RWPE2 (cell line): ENCODE results near the gene SH3GL2.

Source experiments
- ATAC-seq: fragments of 200-7000 bp; cut with Tn5 transposase; 3 replicates; pipeline ENCODE4 v1.9.1; 2021; ENCODE audit warnings: low read depth
- DNase-seq: peaks from one replicate; pipeline ENCODE4 v3.0.0-alpha.2; 2020; ENCODE audit warnings: low spot score
- H3K27ac ChIP-seq: fragments of 450-650 bp; 2 replicates; pipeline ENCODE4 v1.5.1; 2017; ENCODE audit warnings: mild to moderate bottlenecking; ENCODE audit not compliant: poor library complexity, severe bottlenecking
- H3K27me3 ChIP-seq: fragments of 250-450 bp; sonication (Bioruptor Pico); 2 replicates; pipeline ENCODE4 v1.5.1; 2021; ENCODE audit warnings: mild to moderate bottlenecking, moderate library complexity; ENCODE audit not compliant: insufficient read depth, poor library complexity, severe bottlenecking
- H3K36me3 ChIP-seq: fragments of 250-450 bp; sonication (Bioruptor Pico); 2 replicates; pipeline ENCODE4 v1.5.1; 2020; ENCODE audit warnings: low read depth, mild to moderate bottlenecking, moderate library complexity
- H3K4me1 ChIP-seq: fragments of 250-450 bp; sonication (Bioruptor Pico); 2 replicates; pipeline ENCODE4 v1.5.1; 2021; ENCODE audit warnings: mild to moderate bottlenecking, moderate library complexity; ENCODE audit not compliant: insufficient read depth, poor library complexity, severe bottlenecking
- H3K4me3 ChIP-seq: fragments of 250-450 bp; sonication (Bioruptor Pico); 2 replicates; pipeline ENCODE4 v1.5.1; 2021; ENCODE audit warnings: mild to moderate bottlenecking, moderate library complexity; ENCODE audit not compliant: severe bottlenecking
- H3K9me3 ChIP-seq: fragments of 250-450 bp; sonication (Bioruptor Pico); 2 replicates; pipeline ENCODE4 v1.5.1; 2021; ENCODE audit warnings: mild to moderate bottlenecking, moderate library complexity; ENCODE audit not compliant: severe bottlenecking
- TF ChIP-seq, protein P1 (sequence below): fragments of 450-650 bp; IDR thresholded peaks from one replicate; pipeline ENCODE4 v1.5.1; 2017; ENCODE audit warnings: mild to moderate bottlenecking, moderate library complexity; ENCODE audit not compliant: poor library complexity, severe bottlenecking

SH3GL2 gene

DNA sequence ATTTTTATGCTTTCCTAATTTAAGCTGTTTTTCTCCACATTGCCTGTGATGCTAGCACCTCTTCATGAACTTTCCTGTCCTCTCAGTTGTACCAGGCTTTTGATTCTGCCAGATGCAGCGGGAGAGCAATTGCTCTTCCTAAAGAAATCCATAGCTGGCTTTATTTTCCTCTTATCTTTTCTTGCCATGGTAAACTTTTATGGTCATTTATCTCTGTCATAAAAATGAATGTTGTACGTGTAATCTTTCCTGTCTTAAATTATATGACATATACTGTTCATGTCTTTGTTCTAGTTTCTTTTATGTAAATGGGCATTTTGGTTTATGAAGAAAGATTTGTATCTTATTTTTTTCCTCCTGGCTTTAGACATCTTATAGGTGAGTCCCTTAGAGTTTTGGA, 127.5 kb downstream of the SH3GL2 start:
- Histone ChIP-seq H3K27ac (no peak overlapping the region), H3K27me3 (peaks cover 2% of the 10 kb centered on the region), H3K9me3 (no peaks in the 10 kb centered on the region), H3K4me3 (no peak overlapping the region), H3K36me3 (no peaks in the 10 kb centered on the region), H3K4me1 (no peaks in the 10 kb centered on the region)
- ATAC-seq: no peak
- TF ChIP-seq, protein P1, sequence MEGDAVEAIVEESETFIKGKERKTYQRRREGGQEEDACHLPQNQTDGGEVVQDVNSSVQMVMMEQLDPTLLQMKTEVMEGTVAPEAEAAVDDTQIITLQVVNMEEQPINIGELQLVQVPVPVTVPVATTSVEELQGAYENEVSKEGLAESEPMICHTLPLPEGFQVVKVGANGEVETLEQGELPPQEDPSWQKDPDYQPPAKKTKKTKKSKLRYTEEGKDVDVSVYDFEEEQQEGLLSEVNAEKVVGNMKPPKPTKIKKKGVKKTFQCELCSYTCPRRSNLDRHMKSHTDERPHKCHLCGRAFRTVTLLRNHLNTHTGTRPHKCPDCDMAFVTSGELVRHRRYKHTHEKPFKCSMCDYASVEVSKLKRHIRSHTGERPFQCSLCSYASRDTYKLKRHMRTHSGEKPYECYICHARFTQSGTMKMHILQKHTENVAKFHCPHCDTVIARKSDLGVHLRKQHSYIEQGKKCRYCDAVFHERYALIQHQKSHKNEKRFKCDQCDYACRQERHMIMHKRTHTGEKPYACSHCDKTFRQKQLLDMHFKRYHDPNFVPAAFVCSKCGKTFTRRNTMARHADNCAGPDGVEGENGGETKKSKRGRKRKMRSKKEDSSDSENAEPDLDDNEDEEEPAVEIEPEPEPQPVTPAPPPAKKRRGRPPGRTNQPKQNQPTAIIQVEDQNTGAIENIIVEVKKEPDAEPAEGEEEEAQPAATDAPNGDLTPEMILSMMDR: no peak
- DNase-seq: no peak

DNA sequence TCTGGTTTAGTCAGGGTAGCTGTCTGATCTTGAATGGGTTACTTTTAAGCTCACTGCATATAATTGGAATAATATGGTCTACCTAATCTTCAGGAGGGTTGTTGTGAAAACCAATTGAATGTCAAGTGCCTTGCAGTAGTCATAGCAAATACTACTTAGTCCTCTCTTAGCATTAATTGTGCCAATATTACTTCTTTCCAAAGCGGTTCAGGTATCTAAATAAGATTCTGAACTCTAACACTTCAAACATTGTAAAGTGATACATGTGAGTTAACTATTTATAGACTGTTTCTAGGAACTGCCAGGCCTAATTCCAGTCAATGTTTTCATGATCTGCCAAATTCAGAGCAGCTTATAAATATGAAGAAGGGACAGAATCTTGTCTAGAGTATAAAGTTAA, 140.2 kb downstream of the SH3GL2 start:
- ATAC-seq (no peak), DNase-seq (no peak)
- Histone ChIP-seq H3K4me3 (no peak overlapping the region), H3K4me1 (no peaks in the 10 kb centered on the region), H3K36me3 (no peaks in the 10 kb centered on the region), H3K27ac (no peak overlapping the region), H3K9me3 (peaks cover 1% of the 10 kb centered on the region), H3K27me3 (no peaks in the 10 kb centered on the region)
- TF ChIP-seq, protein P1: no peak

DNA sequence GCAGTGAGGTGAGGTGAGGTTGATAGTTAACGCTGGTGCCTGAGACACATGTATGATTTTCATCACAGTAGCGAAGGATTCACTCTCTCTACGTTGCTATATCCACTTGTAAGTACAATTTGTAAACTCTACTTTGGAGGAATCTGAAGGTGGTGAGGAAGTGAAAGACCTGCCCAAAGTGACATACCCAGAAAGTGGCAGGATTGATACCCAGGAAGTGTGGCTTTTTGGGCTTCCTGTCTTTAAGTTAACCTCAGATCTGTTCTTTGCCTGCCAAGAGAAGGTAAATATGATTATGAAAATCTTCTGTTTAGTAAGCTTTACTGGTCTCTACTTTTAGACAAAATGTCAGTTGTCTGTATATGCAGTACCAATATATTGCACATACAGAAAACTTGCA, 143.1 kb downstream of the SH3GL2 start:
- Histone ChIP-seq H3K36me3 (no peaks in the 10 kb centered on the region), H3K27ac (no peak overlapping the region), H3K4me1 (no peaks in the 10 kb centered on the region), H3K27me3 (no peaks in the 10 kb centered on the region), H3K4me3 (no peak overlapping the region), H3K9me3 (peaks cover 1% of the 10 kb centered on the region)
- TF ChIP-seq, protein P1: no peak
- DNase-seq: no peak
- no peak for ATAC-seq

GRCh38 chr9:17723656-17724055, 144.8 kb downstream of the SH3GL2 start:
- Histone ChIP-seq H3K4me3 (no peak overlapping the region), H3K9me3 (peaks cover 1% of the 10 kb centered on the region), H3K36me3 (no peaks in the 10 kb centered on the region), H3K27me3 (no peaks in the 10 kb centered on the region), H3K27ac (no peak overlapping the region), H3K4me1 (no peaks in the 10 kb centered on the region)
- no peak for DNase-seq
- no peak for ATAC-seq
- TF ChIP-seq, protein P1: no peak

- Histone ChIP-seq H3K27me3 (no peaks in the 10 kb centered on the region), H3K4me3 (no peak overlapping the region), H3K27ac (no peak overlapping the region), H3K9me3 (peaks cover 1% of the 10 kb centered on the region), H3K4me1 (no peaks in the 10 kb centered on the region), H3K36me3 (no peaks in the 10 kb centered on the region)
- ATAC-seq (no peak), DNase-seq (no peak)
- TF ChIP-seq, protein P1: no peak
These were observed 146.6 kb downstream of the SH3GL2 start for GRCh38 chr9:17725399-17726010.
